DOHH2 (cell line): ENCODE data around the gene MAGOHB.
"Not testable (repeated sequence)": the region's sequence is repeated elsewhere in the genome, so short reads cannot be mapped to it uniquely, and the experiment has no call there.

ENCODE experiments used
- H3F3A ChIP-seq: fragments of 200-600 bp; sonication (generic), shearing (Covaris generic); 2 replicates; pipeline ENCODE4 v1.6.0; 2016; ENCODE audit warnings: antibody characterized with exemption, mild to moderate bottlenecking; ENCODE audit not compliant: control insufficient read depth, insufficient read depth
- H3K27ac ChIP-seq: fragments of 200-600 bp; sonication (generic); 2 replicates; pipeline ENCODE4 v1.5.1; 2014; ENCODE audit warnings: low read depth, mild to moderate bottlenecking, low read length, moderate library complexity
- H3K27me3 ChIP-seq: fragments of 200-600 bp; sonication (generic); 2 replicates; pipeline ENCODE4 v1.6.1; 2014; ENCODE audit warnings: mild to moderate bottlenecking, low read length, mixed read lengths; ENCODE audit not compliant: control insufficient read depth
- H3K36me3 ChIP-seq: fragments of 200-600 bp; sonication (generic); 2 replicates; pipeline ENCODE4 v1.6.1; 2014; ENCODE audit warnings: mild to moderate bottlenecking, low read length, moderate library complexity, mixed read lengths; ENCODE audit not compliant: control insufficient read depth
- H3K4me1 ChIP-seq: fragments of 200-600 bp; sonication (generic); 2 replicates; pipeline ENCODE4 v1.6.1; 2014; ENCODE audit warnings: mild to moderate bottlenecking, low read length, mixed read lengths; ENCODE audit not compliant: control insufficient read depth
- H3K4me2 ChIP-seq: fragments of 200-600 bp; sonication (generic); 2 replicates; pipeline ENCODE4 v1.6.0; 2014; ENCODE audit warnings: mild to moderate bottlenecking, low read length, moderate library complexity
- H3K4me3 ChIP-seq: fragments of 200-600 bp; sonication (generic); 2 replicates; pipeline ENCODE4 v1.5.1; 2014; ENCODE audit warnings: mild to moderate bottlenecking, low read length, mixed read lengths
- H3K79me2 ChIP-seq: fragments of 200-600 bp; sonication (generic); 2 replicates; pipeline ENCODE4 v1.6.1; 2014; ENCODE audit warnings: mild to moderate bottlenecking, low read length, mixed read lengths; ENCODE audit not compliant: control insufficient read depth
- H3K9me2 ChIP-seq: fragments of 200-600 bp; sonication (generic); replicated peaks from 2 replicates; pipeline ENCODE4 v1.6.1; 2014; ENCODE audit warnings: mild to moderate bottlenecking, low read length, mixed read lengths; ENCODE audit not compliant: control insufficient read depth
- H3K9me3 ChIP-seq: fragments of 200-600 bp; sonication (generic); 2 replicates; pipeline ENCODE4 v1.6.1; 2014; ENCODE audit warnings: antibody characterized with exemption, low read length, mixed read lengths; ENCODE audit not compliant: control insufficient read depth, insufficient read depth
- H4K20me1 ChIP-seq: fragments of 200-600 bp; sonication (generic); 2 replicates; pipeline ENCODE4 v1.6.0; 2014; ENCODE audit warnings: low read depth, mild to moderate bottlenecking, antibody characterized with exemption, low read length, moderate library complexity; ENCODE audit not compliant: control insufficient read depth, insufficient read depth
- CTCF ChIP-seq: fragments of 200-600 bp; sonication (generic); IDR thresholded peaks from one replicate; pipeline ENCODE4 v1.5.1; 2014; ENCODE audit warnings: antibody characterized with exemption, mild to moderate bottlenecking, low read depth, low read length; ENCODE audit not compliant: poor library complexity, severe bottlenecking
- EZH2phosphoT487 ChIP-seq: fragments of 200-600 bp; sonication (generic); IDR thresholded peaks from 2 replicates; pipeline ENCODE4 v1.6.1; 2017; ENCODE audit warnings: borderline replicate concordance, mild to moderate bottlenecking, antibody characterized with exemption, low read length, moderate library complexity, mixed read lengths

Gene MAGOHB

GRCh38 chr12:10614056-10614370 lies 604 bp upstream of the MAGOHB start:
- H3K36me3 ChIP-seq: peaks cover 36% of the 10 kb centered on the region

GRCh38 chr12:10612984-10613348 lies 443 bp downstream of the MAGOHB start:
- H3F3A ChIP-seq: no peaks in the 10 kb centered on the region
- H3K4me2 ChIP-seq: peak overlapping the region; percentile 71
- H3K9me2 ChIP-seq: no peaks in the 10 kb centered on the region
- peaks cover 31% of the 10 kb centered on the region for H3K79me2 ChIP-seq
- H3K27me3 ChIP-seq: no peaks in the 10 kb centered on the region
- H3K27ac ChIP-seq: peak overlapping the region; percentile 27
- H3K4me3 ChIP-seq: peak overlapping the region; percentile 83
- H3K4me1 ChIP-seq: peaks cover 15% of the 10 kb centered on the region
- H3K36me3 ChIP-seq: peaks cover 47% of the 10 kb centered on the region
- TF ChIP-seq EZH2phosphoT487 (no peak), CTCF (no peak)
- H3K9me3 ChIP-seq: no peaks in the 10 kb centered on the region
- no peaks in the 10 kb centered on the region for H4K20me1 ChIP-seq

More at GRCh38 chr12:10614056-10614370, 604 bp upstream of the MAGOHB start:
- Histone ChIP-seq H3K4me2 (peak overlapping the region; percentile 71), H3K79me2 (peaks cover 31% of the 10 kb centered on the region), H4K20me1 (no peaks in the 10 kb centered on the region), H3K4me1 (peaks cover 15% of the 10 kb centered on the region), H3K4me3 (peak overlapping the region; percentile 83), H3K27me3 (peaks cover 4% of the 10 kb centered on the region), H3K27ac (no peak overlapping the region), H3K9me2 (no peaks in the 10 kb centered on the region), H3F3A (no peaks in the 10 kb centered on the region), H3K9me3 (no peaks in the 10 kb centered on the region)
- TF ChIP-seq CTCF: no peak
- TF ChIP-seq EZH2phosphoT487: no peak

- Histone ChIP-seq H3K27ac (no peak overlapping the region), H3K27me3 (no peaks in the 10 kb centered on the region), H3K79me2 (peaks cover 31% of the 10 kb centered on the region), H3K36me3 (peaks cover 54% of the 10 kb centered on the region), H4K20me1 (no peaks in the 10 kb centered on the region), H3K4me2 (peak overlapping the region; percentile 71), H3F3A (no peaks in the 10 kb centered on the region), H3K9me2 (no peaks in the 10 kb centered on the region), H3K9me3 (no peaks in the 10 kb centered on the region), H3K4me1 (peaks cover 15% of the 10 kb centered on the region), H3K4me3 (peak overlapping the region; percentile 83)
- no peak for TF ChIP-seq CTCF
- TF ChIP-seq EZH2phosphoT487: no peak
Observed at GRCh38 chr12:10612110-10612509, 1.3 kb downstream of the MAGOHB start.

- H3K27me3 ChIP-seq, H3K4me2 ChIP-seq, H3K9me3 ChIP-seq, H3K4me3 ChIP-seq, H4K20me1 ChIP-seq, H3K27ac ChIP-seq, H3F3A ChIP-seq, H3K9me2 ChIP-seq: not testable (repeated sequence)
- peaks cover 31% of the 10 kb centered on the region for H3K79me2 ChIP-seq
- H3K36me3 ChIP-seq: peaks cover 62% of the 10 kb centered on the region
- H3K4me1 ChIP-seq: peaks cover 15% of the 10 kb centered on the region
Observed at GRCh38 chr12:10611258-10611657, 2.2 kb downstream of the MAGOHB start.
